ENCODE measurements around the gene AMPH. TPM values are rescaled to one million over a fixed set of nuclear protein-coding genes. Genes with fewer than 3 reads are reported as not detected.

The AMPH gene
- total and polyA plus RNA-seq, 9 of the 15 experiments (the other 6 are each of a cell fraction or from before 2014, with no cell fraction given) = 0.03 to 0.35 TPM; not detected in 7

- WGBS (ENCODE audit: insufficient coverage, low coverage, missing lambda C conversion rate) = 2% methylated on average over 3 of the region's 3 CpGs
- Histone ChIP-seq H3K4me2 (ENCODE audit: insufficient read depth, low read length) (no peak overlapping the region), H4K20me1 (replicated peaks; ENCODE audit: control insufficient read depth, insufficient read depth, low read length) (peaks cover 3% of the 10 kb centered on the region; the same call in 1 of the 2 replicates), H3K79me2 (ENCODE audit: control insufficient read depth, insufficient read depth, low read length) (no peaks in the 10 kb centered on the region), H3K27ac (ENCODE audit: extremely low read depth, low read depth, low read length) (no peak overlapping the region), H3K4me3 (no peak overlapping the region), H3K9me1 (ENCODE audit: control insufficient read depth, insufficient read depth, low read length) (no peaks in the 10 kb centered on the region), H3K4me1 (replicated peaks in 1 of 2; ENCODE audit: control insufficient read depth in 2 of 2, insufficient read depth in 2 of 2, low read length in 2 of 2) (no peaks in the 10 kb centered on the region), H3K9me3 (replicated peaks; ENCODE audit: control insufficient read depth, insufficient read depth, low read depth, low read length) (no peaks in the 10 kb centered on the region), H2AFZ (ENCODE audit: low read depth, low read length) (no peak overlapping the region), H3K9ac (ENCODE audit: insufficient read depth in 1 of 2, low read depth in 2 of 2, low read length in 2 of 2) (no peak overlapping the region), H3K27me3 (ENCODE audit: control insufficient read depth in 2 of 2, insufficient read depth in 2 of 2, low read length in 2 of 2) (peaks cover 0 to 17% of the 10 kb centered on the region in 2 experiments; a peak in 3 of 5 replicates), H3K36me3 (ENCODE audit: control insufficient read depth, insufficient read depth, low read length) (no peaks in the 10 kb centered on the region)
- no peak for FAIRE-seq
- BruUV-seq (replicated peaks) = no TSS peak
- ChIA-PET POLR2A (interaction anchor here (0.7 kb wide), 1 partner anchor 860 kb away, joined by 3 read pairs; no protein-coding TSS in a partner anchor), CTCF (ENCODE audit: low intra/inter-chr PET ratio) (no interaction called here)
- TF ChIP-seq THAP7 (CRISPR knock-in tag; IDR thresholded peaks at IDR 0.05) (no peak), PCBP2 (IDR thresholded peaks at IDR 0.05; ENCODE audit: low read depth, low read length, poor library complexity, severe bottlenecking) (no peak), ZBTB17 (CRISPR knock-in tag; IDR thresholded peaks at IDR 0.05) (no peak)
- in situ Hi-C loops (cut with MboI) = no loop called here
- DNase-seq (ENCODE audit: extremely low read depth in 1 of 4, low spot score in 3 of 4) = no peak
- intact Hi-C loops (cut with micrococcal nuclease) = no loop called here
- ATAC-seq = no peak
Observed at GRCh38 chr7:38673795-38674194, 42.6 kb upstream of the AMPH start.

Data from K562 (cell line).